ENCODE data around the gene ANKRD17.

ANKRD17 gene

DNA sequence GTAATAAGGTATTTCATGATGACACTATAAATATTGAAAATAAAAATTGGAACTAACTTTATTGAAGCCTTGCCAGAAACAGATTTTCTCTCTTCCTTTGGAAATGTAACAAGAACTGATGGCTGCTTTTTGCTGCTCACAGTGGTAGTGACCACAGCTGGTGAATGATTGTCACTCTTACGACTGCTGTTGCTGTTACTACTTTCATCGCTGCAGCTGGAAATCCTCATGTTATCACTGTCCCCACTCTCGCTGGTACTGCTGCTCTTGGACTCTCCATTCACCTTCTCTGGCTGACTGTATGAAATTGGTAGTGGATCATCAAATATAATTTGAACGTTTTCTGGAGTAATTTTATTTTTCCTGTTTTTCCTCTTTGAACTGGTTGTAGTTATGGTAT is 160.6 kb downstream of the ANKRD17 start:
- no peak for DNase-seq (ENCODE audit: low spot score)
- TF ChIP-seq, protein P1, sequence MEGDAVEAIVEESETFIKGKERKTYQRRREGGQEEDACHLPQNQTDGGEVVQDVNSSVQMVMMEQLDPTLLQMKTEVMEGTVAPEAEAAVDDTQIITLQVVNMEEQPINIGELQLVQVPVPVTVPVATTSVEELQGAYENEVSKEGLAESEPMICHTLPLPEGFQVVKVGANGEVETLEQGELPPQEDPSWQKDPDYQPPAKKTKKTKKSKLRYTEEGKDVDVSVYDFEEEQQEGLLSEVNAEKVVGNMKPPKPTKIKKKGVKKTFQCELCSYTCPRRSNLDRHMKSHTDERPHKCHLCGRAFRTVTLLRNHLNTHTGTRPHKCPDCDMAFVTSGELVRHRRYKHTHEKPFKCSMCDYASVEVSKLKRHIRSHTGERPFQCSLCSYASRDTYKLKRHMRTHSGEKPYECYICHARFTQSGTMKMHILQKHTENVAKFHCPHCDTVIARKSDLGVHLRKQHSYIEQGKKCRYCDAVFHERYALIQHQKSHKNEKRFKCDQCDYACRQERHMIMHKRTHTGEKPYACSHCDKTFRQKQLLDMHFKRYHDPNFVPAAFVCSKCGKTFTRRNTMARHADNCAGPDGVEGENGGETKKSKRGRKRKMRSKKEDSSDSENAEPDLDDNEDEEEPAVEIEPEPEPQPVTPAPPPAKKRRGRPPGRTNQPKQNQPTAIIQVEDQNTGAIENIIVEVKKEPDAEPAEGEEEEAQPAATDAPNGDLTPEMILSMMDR (IDR thresholded peaks at IDR 0.05; ENCODE audit: borderline replicate concordance, control extremely low read depth, extremely low read depth, insufficient read depth, missing control alignments): no peak
- in situ Hi-C loops (cut with MboI; ENCODE audit: low sequenced_read_pairs, unreplicated experiment): no loop called here

DNA sequence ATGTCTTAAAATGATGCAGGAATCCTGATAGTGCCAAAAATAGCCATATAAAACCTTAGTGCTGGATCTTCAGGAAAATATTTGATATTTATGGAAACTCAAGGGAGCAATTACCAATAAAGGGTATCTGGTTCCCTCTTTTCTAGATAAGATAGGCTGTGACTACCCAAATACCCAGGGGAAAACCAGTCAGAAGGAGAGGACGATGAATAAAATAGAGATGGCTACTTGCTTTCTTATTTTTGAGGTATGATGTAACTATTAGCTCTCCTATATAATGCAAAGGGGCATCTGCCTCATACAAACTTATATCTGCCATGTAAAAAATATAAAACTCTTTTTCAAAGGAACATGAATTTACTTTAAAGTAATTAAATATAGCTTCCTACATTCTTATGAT is 165.7 kb downstream of the ANKRD17 start:
- TF ChIP-seq, protein P1 (IDR thresholded peaks at IDR 0.05; ENCODE audit: borderline replicate concordance, control extremely low read depth, extremely low read depth, insufficient read depth, missing control alignments): no peak
- DNase-seq (ENCODE audit: low spot score): no peak
- in situ Hi-C loops (cut with MboI; ENCODE audit: low sequenced_read_pairs, unreplicated experiment): no loop called here

DNA sequence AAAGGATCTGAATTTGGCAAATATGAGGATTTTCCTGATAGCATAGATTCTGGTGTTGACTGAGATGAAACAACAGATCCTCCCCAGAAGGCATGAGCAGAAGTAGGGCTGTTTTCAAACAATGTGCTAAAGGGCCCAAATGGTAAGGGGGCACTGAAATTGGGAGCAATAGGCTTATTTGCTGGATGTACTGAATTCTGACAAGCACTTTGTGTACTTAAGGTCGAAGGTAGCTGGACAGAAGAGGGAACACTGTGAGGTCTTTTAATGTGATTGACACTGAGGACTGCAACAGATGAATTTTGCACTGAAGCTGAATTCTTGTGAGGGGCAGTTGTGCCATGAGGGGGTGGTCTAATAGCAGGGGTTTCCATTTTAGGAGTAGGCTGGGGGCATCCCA is 167.9 kb downstream of the ANKRD17 start:
- DNase-seq (ENCODE audit: low spot score): no peak
- in situ Hi-C loops (cut with MboI; ENCODE audit: low sequenced_read_pairs, unreplicated experiment): no loop called here
- TF ChIP-seq, protein P1 (IDR thresholded peaks at IDR 0.05; ENCODE audit: borderline replicate concordance, control extremely low read depth, extremely low read depth, insufficient read depth, missing control alignments): no peak

DNA sequence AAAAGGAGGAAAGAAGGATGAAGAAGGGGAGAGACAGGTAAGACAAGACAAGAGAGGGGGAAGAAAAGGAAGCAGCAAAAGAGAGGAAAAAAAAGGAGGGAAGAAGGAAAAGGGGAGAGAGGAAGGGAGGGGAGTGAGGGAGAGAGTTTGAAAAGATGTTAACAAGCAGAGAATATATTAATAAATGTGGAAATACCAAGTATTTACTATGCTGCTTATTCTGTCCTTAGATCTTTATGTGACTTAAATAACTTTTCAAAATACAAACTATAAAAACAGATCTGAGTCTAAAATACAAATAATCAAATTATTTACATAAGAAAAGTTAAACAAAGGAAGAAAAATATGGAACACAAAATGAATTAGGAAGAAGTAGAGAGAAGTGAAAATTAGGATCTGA is 170.7 kb downstream of the ANKRD17 start:
- TF ChIP-seq, protein P1 (IDR thresholded peaks at IDR 0.05; ENCODE audit: borderline replicate concordance, control extremely low read depth, extremely low read depth, insufficient read depth, missing control alignments): no peak
- DNase-seq (ENCODE audit: low spot score): no peak
- in situ Hi-C loops (cut with MboI; ENCODE audit: low sequenced_read_pairs, unreplicated experiment): no loop called here

DNA sequence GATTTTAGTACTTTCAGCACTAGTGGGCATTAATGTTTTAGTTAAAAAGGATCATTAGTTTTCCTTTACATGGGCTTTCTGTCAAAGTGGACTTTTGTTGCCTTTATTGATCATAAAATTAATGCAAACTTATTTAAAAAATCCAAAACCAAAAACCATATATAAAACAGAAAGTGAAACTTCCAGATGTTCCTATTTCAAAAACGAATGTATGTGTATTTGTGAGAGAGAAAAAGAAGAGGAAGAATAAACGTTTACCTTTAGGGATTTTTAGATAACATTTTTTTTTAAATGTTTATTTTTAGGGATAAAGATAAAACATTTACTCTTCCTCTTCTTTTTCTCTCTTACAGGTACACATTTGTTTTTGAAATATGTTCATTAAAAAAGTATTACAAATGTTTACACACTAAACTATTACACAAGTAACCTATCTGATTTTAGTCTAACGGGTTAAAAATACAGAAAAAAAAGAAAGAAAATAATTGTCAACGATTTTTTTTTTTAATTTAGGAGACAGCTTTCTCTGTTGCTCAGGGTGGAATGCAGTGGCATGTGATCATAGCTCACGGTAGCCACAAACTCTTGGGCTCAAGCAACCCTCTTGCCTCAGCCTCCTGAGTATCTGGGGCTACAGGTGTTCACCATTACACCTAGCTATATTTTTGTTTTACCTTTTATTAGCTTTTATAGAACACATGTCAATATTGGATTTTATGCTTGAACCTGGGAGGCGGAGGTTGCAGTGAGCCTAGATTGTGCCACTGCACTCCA is 172.3 kb downstream of the ANKRD17 start:
- TF ChIP-seq, protein P1 (IDR thresholded peaks at IDR 0.05; ENCODE audit: borderline replicate concordance, control extremely low read depth, extremely low read depth, insufficient read depth, missing control alignments): no peak
- in situ Hi-C loops (cut with MboI; ENCODE audit: low sequenced_read_pairs, unreplicated experiment): no loop called here
- no peak for DNase-seq (ENCODE audit: low spot score)

DNA sequence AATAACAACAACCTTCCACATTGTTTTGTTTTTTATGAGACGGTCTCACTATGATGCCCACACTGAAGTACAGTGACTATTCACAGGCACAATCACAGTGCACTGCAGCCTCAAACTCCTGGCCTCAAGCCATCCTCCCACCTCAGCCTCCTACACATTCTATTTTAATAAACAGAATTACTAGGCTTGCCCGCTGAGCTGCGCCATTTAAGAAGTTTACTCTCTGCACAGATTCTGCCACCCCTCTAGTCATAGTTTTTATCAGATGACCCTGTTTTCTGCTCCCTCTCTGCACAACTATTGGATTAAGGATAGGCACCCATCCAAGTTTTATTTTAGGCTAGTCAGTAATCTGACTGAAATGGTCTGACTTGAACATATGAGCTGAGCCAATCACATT is 177.8 kb downstream of the ANKRD17 start:
- DNase-seq (ENCODE audit: low spot score): no peak
- in situ Hi-C loops (cut with MboI; ENCODE audit: low sequenced_read_pairs, unreplicated experiment): no loop called here
- TF ChIP-seq, protein P1 (IDR thresholded peaks at IDR 0.05; ENCODE audit: borderline replicate concordance, control extremely low read depth, extremely low read depth, insufficient read depth, missing control alignments): no peak
